ENCODE data around the gene ITGB2.

Gene ITGB2

DNA sequence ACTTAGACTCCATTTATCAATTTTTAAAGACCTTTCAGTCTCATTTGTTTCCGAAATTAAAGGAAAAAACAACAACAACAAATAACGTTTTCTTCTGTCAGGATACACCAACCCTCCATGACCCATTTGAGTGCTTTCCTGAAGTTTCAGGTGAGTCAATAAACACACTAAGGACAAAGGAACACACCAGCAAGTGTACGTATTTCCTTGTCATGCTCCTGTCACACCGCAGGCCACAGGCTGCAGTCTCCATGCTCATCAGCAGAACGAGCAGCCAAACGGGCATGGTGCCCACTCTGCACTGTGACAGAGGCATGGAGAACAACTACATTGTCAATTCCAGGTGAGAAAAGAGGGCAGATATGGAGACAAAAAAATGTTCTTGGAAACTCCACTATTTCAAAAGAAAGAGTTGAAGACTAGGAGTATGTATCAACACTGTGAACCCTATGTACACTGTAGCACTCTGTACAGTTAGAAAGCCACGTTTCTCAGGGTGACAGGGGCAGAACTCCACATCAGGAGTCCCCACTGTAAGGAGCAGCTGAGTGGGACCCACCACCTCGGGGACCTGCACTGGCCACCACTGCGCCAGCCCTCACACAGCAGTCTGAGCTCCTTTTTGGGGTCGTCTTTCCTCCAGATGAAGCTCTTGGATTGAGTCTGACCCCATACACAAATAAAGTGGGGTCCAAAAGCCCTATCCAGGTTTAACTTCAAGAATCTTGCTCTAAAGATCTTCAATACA is 49.8 kb downstream of the ITGB2 start:
- no peak overlapping the region for H3K4me3 ChIP-seq (ENCODE audit: low read depth, low read length)
- TF ChIP-seq, protein P1, sequence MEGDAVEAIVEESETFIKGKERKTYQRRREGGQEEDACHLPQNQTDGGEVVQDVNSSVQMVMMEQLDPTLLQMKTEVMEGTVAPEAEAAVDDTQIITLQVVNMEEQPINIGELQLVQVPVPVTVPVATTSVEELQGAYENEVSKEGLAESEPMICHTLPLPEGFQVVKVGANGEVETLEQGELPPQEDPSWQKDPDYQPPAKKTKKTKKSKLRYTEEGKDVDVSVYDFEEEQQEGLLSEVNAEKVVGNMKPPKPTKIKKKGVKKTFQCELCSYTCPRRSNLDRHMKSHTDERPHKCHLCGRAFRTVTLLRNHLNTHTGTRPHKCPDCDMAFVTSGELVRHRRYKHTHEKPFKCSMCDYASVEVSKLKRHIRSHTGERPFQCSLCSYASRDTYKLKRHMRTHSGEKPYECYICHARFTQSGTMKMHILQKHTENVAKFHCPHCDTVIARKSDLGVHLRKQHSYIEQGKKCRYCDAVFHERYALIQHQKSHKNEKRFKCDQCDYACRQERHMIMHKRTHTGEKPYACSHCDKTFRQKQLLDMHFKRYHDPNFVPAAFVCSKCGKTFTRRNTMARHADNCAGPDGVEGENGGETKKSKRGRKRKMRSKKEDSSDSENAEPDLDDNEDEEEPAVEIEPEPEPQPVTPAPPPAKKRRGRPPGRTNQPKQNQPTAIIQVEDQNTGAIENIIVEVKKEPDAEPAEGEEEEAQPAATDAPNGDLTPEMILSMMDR (IDR thresholded peaks at IDR 0.05; ENCODE audit: low read depth, low read length, missing control alignments): no peak
- no peak for DNase-seq (ENCODE audit: low read depth)

DNA sequence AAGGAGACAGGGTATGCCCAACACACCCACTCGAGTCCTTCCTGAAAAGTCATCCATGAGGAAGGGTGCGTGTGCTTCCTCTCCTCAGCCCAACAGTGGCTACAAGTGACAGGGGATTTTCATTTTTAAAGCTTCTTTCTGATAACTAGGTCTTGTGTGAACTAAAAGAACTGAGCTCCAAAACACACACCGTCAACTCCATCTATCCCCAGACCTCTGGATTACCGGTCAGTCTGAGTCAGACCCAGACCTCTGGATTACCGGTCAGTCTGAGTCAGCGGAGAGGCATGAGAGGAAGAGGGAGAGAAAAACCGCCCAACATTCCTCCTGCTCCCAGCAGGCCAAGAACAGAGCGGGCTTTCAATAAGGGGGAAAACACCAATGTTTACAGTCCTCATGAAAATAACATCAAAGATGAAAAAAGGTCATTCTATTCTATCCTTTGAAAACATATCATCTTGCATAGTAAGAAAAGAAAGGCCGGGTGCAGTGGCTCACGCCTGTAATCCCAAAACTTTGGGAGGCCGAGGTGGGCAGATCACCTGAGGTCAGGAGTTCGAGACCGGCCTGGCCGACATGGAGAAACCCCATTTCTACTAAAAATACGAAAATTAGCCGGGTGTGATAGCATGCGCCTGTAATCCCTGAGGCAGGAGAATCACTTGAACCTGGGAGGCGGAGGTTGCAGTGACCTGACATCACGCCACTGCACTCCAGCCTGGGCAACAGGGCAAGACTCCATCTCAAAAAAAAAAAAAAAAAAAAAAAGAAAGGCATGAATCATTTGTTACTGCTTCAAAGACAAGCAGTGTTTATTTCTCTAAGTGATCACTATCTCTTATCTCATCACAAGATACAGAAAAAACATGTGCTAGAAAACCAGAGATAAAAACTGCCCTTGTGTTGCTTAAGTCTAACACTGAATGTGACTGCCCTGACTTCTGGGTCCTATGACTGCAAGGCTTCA is 50.6 kb downstream of the ITGB2 start:
- TF ChIP-seq, protein P1 (IDR thresholded peaks at IDR 0.05; ENCODE audit: low read depth, low read length, missing control alignments): no peak
- DNase-seq (ENCODE audit: low read depth): no peak
- no peak overlapping the region for H3K4me3 ChIP-seq (ENCODE audit: low read depth, low read length)

DNA sequence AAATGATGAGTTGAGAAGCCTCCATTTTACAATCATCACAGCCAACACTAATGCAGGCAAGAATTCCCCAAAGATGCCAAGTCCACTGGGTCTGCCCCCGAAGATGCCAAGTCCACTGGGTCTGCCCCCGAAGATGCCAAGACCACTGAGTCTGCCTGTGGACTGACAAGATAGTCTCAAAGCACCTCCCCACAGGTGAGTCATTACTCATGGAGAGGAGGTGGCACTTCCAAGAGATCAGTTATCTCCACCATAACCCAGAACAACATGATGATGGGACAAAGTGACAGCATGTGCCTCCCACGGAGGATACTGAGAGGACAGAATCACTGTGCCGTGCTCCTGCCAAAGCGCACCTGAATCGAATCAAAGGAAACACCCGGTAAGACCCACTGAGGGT is 52.0 kb downstream of the ITGB2 start:
- H3K4me3 ChIP-seq (ENCODE audit: low read depth, low read length): no peak overlapping the region
- DNase-seq (ENCODE audit: low read depth): no peak
- TF ChIP-seq, protein P1 (IDR thresholded peaks at IDR 0.05; ENCODE audit: low read depth, low read length, missing control alignments): no peak

DNA sequence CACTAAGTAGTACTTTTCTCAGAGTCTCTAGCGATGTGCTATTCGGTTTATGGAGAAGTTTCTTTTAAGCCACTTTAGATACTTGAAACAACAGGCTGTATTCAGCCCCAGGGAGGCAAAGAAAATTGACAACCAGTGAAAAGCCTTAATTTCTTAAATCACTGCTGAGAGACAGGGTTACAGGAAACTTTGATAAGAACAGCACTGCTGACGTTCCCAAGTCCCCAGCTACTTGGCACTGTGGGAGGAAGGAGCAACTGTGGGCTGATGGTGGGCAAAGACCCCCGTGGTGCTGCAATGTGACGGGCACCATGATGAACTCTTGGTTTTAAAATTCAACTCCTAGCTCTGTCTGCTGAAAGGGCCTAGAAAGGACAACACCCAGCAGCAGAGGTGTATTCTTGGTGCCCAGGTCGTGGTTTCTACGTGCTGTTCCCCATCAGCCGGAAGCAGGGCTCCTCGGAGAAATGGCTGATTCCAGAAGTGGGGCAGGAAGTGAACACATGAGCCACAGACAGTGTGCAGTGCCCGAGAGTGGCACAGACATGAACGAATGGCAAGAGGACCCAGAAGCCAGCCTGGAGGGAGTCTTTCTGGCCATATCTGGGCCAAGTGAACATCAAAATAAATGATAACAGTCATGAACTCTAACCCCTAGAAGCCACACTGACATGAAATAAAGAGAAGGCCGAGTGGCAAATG is 52.5 kb downstream of the ITGB2 start:
- TF ChIP-seq, protein P1 (IDR thresholded peaks at IDR 0.05; ENCODE audit: low read depth, low read length, missing control alignments): no peak
- H3K4me3 ChIP-seq (ENCODE audit: low read depth, low read length): no peak overlapping the region
- DNase-seq (ENCODE audit: low read depth): no peak

DNA sequence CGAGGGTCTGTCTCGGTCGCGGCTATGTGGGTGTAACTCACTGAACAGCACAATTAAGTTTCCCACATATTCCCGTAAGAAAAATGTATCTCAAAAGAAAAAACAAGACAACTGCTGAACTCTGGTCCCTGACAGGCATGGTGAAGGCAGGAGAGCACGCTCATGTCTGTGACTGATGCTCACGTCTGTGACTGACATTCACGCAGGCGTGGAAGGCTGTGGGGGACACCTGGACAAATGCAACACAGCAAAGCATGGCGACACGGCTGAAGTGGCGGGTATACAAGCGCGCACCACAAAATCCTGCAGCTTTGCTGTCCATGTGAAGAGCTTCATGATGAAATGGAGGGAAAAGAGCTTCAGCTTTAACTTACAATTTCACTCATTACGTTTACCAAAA is 53.2 kb downstream of the ITGB2 start:
- no peak for DNase-seq (ENCODE audit: low read depth)
- TF ChIP-seq, protein P1 (IDR thresholded peaks at IDR 0.05; ENCODE audit: low read depth, low read length, missing control alignments): no peak
- H3K4me3 ChIP-seq (ENCODE audit: low read depth, low read length): no peak overlapping the region

DNA sequence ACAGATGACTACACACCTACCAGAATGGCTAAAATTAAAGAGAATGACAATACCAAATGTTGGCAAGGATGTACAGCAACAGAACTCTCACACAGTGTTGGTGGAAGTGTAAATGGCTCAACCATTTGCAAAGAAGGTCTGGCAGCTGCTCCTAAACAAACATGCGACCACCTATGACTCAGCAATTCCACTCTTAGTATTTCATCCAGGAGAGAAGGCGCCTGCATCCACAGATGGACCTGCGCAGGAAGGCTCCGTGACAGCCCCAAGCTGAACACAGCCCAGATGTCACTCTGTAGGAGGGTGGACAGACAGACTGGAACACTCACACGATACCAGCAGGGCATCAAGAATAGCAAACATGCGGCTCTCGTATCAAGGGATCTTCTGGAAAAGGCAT is 53.9 kb downstream of the ITGB2 start:
- TF ChIP-seq, protein P1 (IDR thresholded peaks at IDR 0.05; ENCODE audit: low read depth, low read length, missing control alignments): no peak
- no peak for DNase-seq (ENCODE audit: low read depth)
- no peak overlapping the region for H3K4me3 ChIP-seq (ENCODE audit: low read depth, low read length)

Measured in GM12864 (cell line).